SK-N-SH (cell line): ENCODE measurements around the gene ARHGAP15. TPM values are rescaled to one million over a fixed set of nuclear protein-coding genes. Genes with fewer than 3 reads are reported as not detected.

ENCODE experiments used
- CTCF ChIA-PET: fragments of 300-600, 350-600 bp; formaldehyde crosslinking; extraction: SDS; loops from one replicate; lab custom pipeline; 2021; lab: Yijun Ruan, JAX
- POLR2A ChIA-PET: fragments of 350-600 bp; sonication (Branson Sonifier 250); formaldehyde crosslinking; extraction: SDS; loops from one replicate; lab custom pipeline; 2020; ENCODE audit warnings: antibody characterized with exemption, inconsistent platforms; lab: Yijun Ruan, JAX
- DNase-seq: peaks from one replicate; pipeline ENCODE4 v3.0.0; 2012
- H2AFZ ChIP-seq: fragments of 200-600 bp; sonication (generic); 2 replicates; pipeline ENCODE4 v1.8.1; 2016; ENCODE audit warnings: antibody characterized with exemption, mild to moderate bottlenecking, low read depth
- H3F3A ChIP-seq: fragments of 200-600 bp; sonication (generic); replicated peaks from 2 replicates; pipeline ENCODE3; 2016; ENCODE audit warnings: antibody characterized with exemption, mild to moderate bottlenecking; ENCODE audit not compliant: insufficient read depth
- H3K27ac ChIP-seq, 2 experiments: fragments of 200-500 bp in 1 of 2; fragments of 200-600 bp in 1 of 2; sonication (Bioruptor generic) in 1 of 2; sonication (generic), shearing (Covaris generic) in 1 of 2; 2 replicates each; pipeline versions ENCODE4 v1.5.1 to v1.6.1; 2014 to 2016; ENCODE audit warnings: low read depth in 2 of 2, inconsistent platforms in 1 of 2, low read length in 1 of 2, mild to moderate bottlenecking in 1 of 2, mixed read lengths in 1 of 2
- H3K27me3 ChIP-seq: fragments of 200-600 bp; sonication (generic), shearing (Covaris generic); 2 replicates; pipeline ENCODE4 v1.6.1; 2016; ENCODE audit warnings: mixed run types; ENCODE audit not compliant: insufficient read depth
- H3K36me3 ChIP-seq, 2 experiments: fragments of 200-500 bp in 1 of 2; fragments of 200-600 bp in 1 of 2; sonication (Bioruptor generic) in 1 of 2; sonication (generic) in 1 of 2; replicated peaks in 1 of 2; 2 replicates each; pipeline versions ENCODE3 to v1.5.1; 2014 to 2016; ENCODE audit warnings: low read length in 1 of 2, mild to moderate bottlenecking in 1 of 2; ENCODE audit not compliant: insufficient read depth in 2 of 2, control insufficient read depth in 1 of 2
- H3K4me1 ChIP-seq, 2 experiments: fragments of 200-500 bp in 1 of 2; fragments of 200-600 bp in 1 of 2; sonication (Bioruptor generic) in 1 of 2; sonication (generic), shearing (Covaris generic) in 1 of 2; 2 replicates each; pipeline versions ENCODE4 v1.5.1 to v1.6.1; 2014 to 2016; ENCODE audit warnings: low read depth in 1 of 2, low read length in 1 of 2, mixed run types in 1 of 2; ENCODE audit not compliant: insufficient read depth in 2 of 2, control insufficient read depth in 1 of 2
- H3K4me2 ChIP-seq: fragments of 200-600 bp; sonication (generic), shearing (Covaris generic); 2 replicates; pipeline ENCODE4 v1.6.1; 2017; ENCODE audit warnings: mixed run types
- H3K4me3 ChIP-seq, 2 experiments: fragments of 200-500 bp in 1 of 2; fragments of 200-600 bp in 1 of 2; sonication (Bioruptor generic) in 1 of 2; sonication (generic), shearing (Covaris generic) in 1 of 2; 2 replicates each; pipeline versions ENCODE4 v1.5.1 to v1.8.1; 2014 to 2016; ENCODE audit warnings: low read depth in 2 of 2, inconsistent platforms in 1 of 2, low read length in 1 of 2, mild to moderate bottlenecking in 1 of 2, mixed read lengths in 1 of 2, moderate library complexity in 1 of 2
- H3K79me2 ChIP-seq: fragments of 200-600 bp; sonication (generic); 2 replicates; pipeline ENCODE4 v1.8.1; 2017; ENCODE audit warnings: mild to moderate bottlenecking; ENCODE audit not compliant: insufficient read depth
- H3K9ac ChIP-seq: fragments of 200-600 bp; sonication (generic); 2 replicates; pipeline ENCODE4 v1.6.1; 2017; ENCODE audit warnings: mixed run types
- H3K9me2 ChIP-seq: fragments of 200-600 bp; sonication (generic); 2 replicates; pipeline ENCODE4 v1.6.1; 2017; ENCODE audit warnings: mixed run types
- H3K9me3 ChIP-seq: fragments of 200-600 bp; sonication (generic); 2 replicates; pipeline ENCODE4 v1.6.1; 2017; ENCODE audit warnings: mixed run types, mild to moderate bottlenecking, moderate library complexity
- H4K20me1 ChIP-seq: fragments of 200-600 bp; sonication (generic); 2 replicates; pipeline ENCODE4 v1.6.1; 2017; ENCODE audit warnings: mild to moderate bottlenecking, mixed run types; ENCODE audit not compliant: insufficient read depth
- EZH2phosphoT487 ChIP-seq: fragments of 200-600 bp; sonication (generic); IDR thresholded peaks from 2 replicates; pipeline ENCODE4 v1.6.1; 2017; ENCODE audit warnings: low read depth, mixed run types, mild to moderate bottlenecking, antibody characterized with exemption, moderate library complexity, borderline replicate concordance
- GABPA ChIP-seq: IDR thresholded peaks from 2 replicates; pipeline ENCODE4 v1.4.0; 2012; ENCODE audit warnings: low read depth, mild to moderate bottlenecking
- MXI1 ChIP-seq: IDR thresholded peaks from 2 replicates; pipeline ENCODE4 v1.6.1; 2012; ENCODE audit warnings: mild to moderate bottlenecking, low read depth, low read length, improper control_type of control experiment
- PBX3 ChIP-seq: IDR thresholded peaks from 2 replicates; pipeline ENCODE4; 2012
- RXRA ChIP-seq: IDR thresholded peaks from 2 replicates; pipeline ENCODE4 v1.4.0; 2012; ENCODE audit warnings: low read depth, mild to moderate bottlenecking, borderline replicate concordance
- SIN3A ChIP-seq: IDR thresholded peaks from 2 replicates; pipeline ENCODE4 v1.6.1; 2012; ENCODE audit warnings: low read depth, mild to moderate bottlenecking, low read length, moderate library complexity, borderline replicate concordance
- TAF1 ChIP-seq: IDR thresholded peaks from 2 replicates; pipeline ENCODE4 v1.6.1; 2012; ENCODE audit warnings: low read depth, mild to moderate bottlenecking, low read length, moderate library complexity, borderline replicate concordance
- TEAD4 ChIP-seq: IDR thresholded peaks from 2 replicates; pipeline ENCODE4 v1.4.0; 2012; ENCODE audit warnings: mild to moderate bottlenecking, borderline replicate concordance; ENCODE audit not compliant: insufficient read depth
- ZBTB33 ChIP-seq: IDR thresholded peaks from 2 replicates; pipeline ENCODE4 v1.4.0; 2012; ENCODE audit warnings: low read depth, borderline replicate concordance
- polyA plus RNA-seq, 3 experiments: library from polyadenylated mRNA; depleted of rRNA; stranded (reverse); fragments of >200 nt; gene quantifications; 2 replicates each; pipeline ENCODE4 v1.2.3, GENCODE V29; 2012

Gene ARHGAP15
- polyA plus RNA-seq, 1 of the 3 experiments (the other 2 are of a cell fraction): not detected

GRCh38 chr2:143586119-143586518, 456.9 kb downstream of the ARHGAP15 start:
- no peak for DNase-seq
- Histone ChIP-seq H3K4me1 (no peaks in the 10 kb centered on the region), H3F3A (no peaks in the 10 kb centered on the region), H4K20me1 (no peaks in the 10 kb centered on the region), H3K36me3 (no peaks in the 10 kb centered on the region), H3K27me3 (no peaks in the 10 kb centered on the region), H3K4me2 (no peak overlapping the region), H3K9me3 (no peaks in the 10 kb centered on the region; the same call in 1 of the 2 replicates), H2AFZ (no peak overlapping the region), H3K79me2 (no peaks in the 10 kb centered on the region), H3K9me2 (no peaks in the 10 kb centered on the region), H3K4me3 (no peak overlapping the region), H3K9ac (no peak overlapping the region), H3K27ac (no peak overlapping the region)
- CTCF ChIA-PET: interaction anchor here (0.6 kb wide), 1 partner anchor 116 kb away, joined by 3 read pairs; no protein-coding TSS in a partner anchor
- TF ChIP-seq SIN3A (no peak), ZBTB33 (no peak), RXRA (no peak), TAF1 (no peak), GABPA (no peak), MXI1 (no peak), PBX3 (no peak)
- POLR2A ChIA-PET: no interaction called here

GRCh38 chr2:143588746-143589145, 459.5 kb downstream of the ARHGAP15 start:
- DNase-seq: no peak
- H3K36me3 ChIP-seq: no peaks in the 10 kb centered on the region
- no peaks in the 10 kb centered on the region for H3F3A ChIP-seq
- no peak overlapping the region for H3K27ac ChIP-seq
- H2AFZ ChIP-seq: no peak overlapping the region
- no peak for TF ChIP-seq EZH2phosphoT487
- TF ChIP-seq TEAD4: no peak
- H3K9me3 ChIP-seq: no peaks in the 10 kb centered on the region; the same call in 1 of the 2 replicates
- ChIA-PET POLR2A (no interaction called here), CTCF (no interaction called here)
- H3K4me3 ChIP-seq: no peak overlapping the region
- no peak overlapping the region for H3K9ac ChIP-seq
- H3K4me1 ChIP-seq: no peaks in the 10 kb centered on the region
- no peaks in the 10 kb centered on the region for H3K9me2 ChIP-seq
- H4K20me1 ChIP-seq: no peaks in the 10 kb centered on the region
- no peaks in the 10 kb centered on the region for H3K79me2 ChIP-seq
- H3K4me2 ChIP-seq: no peak overlapping the region
- H3K27me3 ChIP-seq: no peaks in the 10 kb centered on the region
